IPS-20b (cell line): ENCODE measurements around the gene PRSS56.

Source experiments
- H3K27ac ChIP-seq: one replicate; pipeline ENCODE4 v1.5.1; 2013; ENCODE audit warnings: low read length
- H3K27me3 ChIP-seq: 2 replicates; pipeline ENCODE4 v1.6.1; 2013; ENCODE audit warnings: mild to moderate bottlenecking, low read length, inconsistent platforms; ENCODE audit not compliant: insufficient read depth
- H3K36me3 ChIP-seq: 2 replicates; pipeline ENCODE4 v1.6.1; 2013; ENCODE audit warnings: low read depth, mild to moderate bottlenecking, inconsistent platforms, low read length, moderate library complexity; ENCODE audit not compliant: insufficient read depth
- H3K4me1 ChIP-seq: 2 replicates; pipeline ENCODE4 v1.6.1; 2013; ENCODE audit warnings: mild to moderate bottlenecking, control low read depth, inconsistent platforms, low read length, moderate library complexity; ENCODE audit not compliant: insufficient read depth
- H3K4me3 ChIP-seq: 2 replicates; pipeline ENCODE4 v1.5.1; 2013; ENCODE audit warnings: mild to moderate bottlenecking, low read length, inconsistent platforms
- H3K9ac ChIP-seq: 2 replicates; pipeline ENCODE4 v1.6.1; 2013; ENCODE audit warnings: low read depth, mild to moderate bottlenecking, inconsistent platforms, low read length, moderate library complexity
- H3K9me3 ChIP-seq: 2 replicates; pipeline ENCODE4 v1.6.1; 2013; ENCODE audit warnings: mild to moderate bottlenecking, low read depth, low read length, inconsistent platforms; ENCODE audit not compliant: insufficient read depth

PRSS56 gene

DNA sequence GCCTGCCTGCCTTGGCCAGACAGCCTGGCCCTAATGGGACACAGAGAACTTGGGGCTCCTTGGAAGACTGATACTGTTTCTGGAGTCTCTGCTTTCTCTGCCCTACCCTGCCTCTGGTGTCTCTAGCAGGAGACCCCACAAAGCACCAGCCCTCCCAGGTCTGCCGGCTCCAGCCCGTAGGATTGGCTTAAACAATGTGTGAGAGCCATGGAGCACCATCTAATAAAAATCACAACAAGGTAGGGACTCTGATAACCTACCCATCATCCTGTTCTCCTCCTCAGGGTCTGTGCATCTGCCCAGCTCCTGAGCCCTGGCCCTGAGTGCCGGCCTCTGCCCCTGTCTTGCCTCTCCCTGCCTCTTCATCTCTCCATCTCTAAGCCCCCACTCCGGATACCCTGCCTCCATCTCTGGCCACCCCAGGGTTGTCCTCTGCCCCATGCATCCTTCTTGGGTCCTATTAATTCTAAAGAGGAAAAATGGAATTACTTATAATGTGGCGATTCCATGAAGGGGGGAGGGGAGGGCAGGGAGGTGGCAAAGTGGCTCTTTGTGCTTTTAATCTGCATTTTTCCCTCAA lies 31.4 kb upstream of the PRSS56 start:
- Histone ChIP-seq H3K4me3 (no peak overlapping the region), H3K4me1 (peaks cover 7% of the 10 kb centered on the region; the same call in 1 of the 2 replicates), H3K9ac (no peak overlapping the region), H3K27ac (no peak overlapping the region), H3K36me3 (no peaks in the 10 kb centered on the region), H3K27me3 (peaks cover 65% of the 10 kb centered on the region), H3K9me3 (no peaks in the 10 kb centered on the region)

DNA sequence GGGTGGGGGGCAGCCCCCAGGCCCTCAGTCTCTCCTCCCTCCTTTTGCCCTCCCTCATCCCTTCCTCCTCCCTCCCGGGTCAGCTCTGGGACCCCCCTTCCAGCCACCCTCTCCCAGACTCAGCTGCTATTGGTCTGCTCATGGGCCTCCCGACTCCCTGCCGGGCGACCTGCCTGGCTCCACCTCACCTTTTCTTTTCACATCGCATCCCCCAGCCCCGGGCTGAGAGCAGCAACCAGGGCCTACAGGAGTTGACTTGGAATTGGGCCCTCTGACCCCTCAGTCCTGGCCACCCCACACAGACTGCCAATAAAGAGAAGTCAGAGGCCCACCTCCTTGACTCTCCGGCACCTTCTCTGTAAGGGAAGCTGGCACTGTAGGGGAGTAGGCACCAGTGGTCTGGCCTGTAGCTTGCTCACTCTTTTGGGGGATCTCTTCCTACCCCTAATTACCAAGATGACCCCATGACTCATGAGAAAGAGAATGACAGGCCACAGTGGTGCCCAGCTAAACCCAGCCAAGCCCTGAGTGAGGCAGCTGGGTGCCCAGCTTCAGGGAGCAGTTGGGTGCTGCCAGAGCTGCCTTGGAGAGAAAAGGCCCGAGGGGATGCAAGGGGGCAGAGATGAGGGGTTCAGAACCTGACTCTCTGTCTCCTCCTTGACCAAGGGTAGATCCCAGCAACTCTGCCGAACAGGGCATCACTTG lies 30.5 kb upstream of the PRSS56 start:
- H3K9me3 ChIP-seq, result no peaks in the 10 kb centered on the region
- H3K27ac ChIP-seq, result no peak overlapping the region
- H3K9ac ChIP-seq, result no peak overlapping the region
- H3K4me1 ChIP-seq, result peaks cover 7% of the 10 kb centered on the region; the same call in 1 of the 2 replicates
- peaks cover 56% of the 10 kb centered on the region for H3K27me3 ChIP-seq
- H3K4me3 ChIP-seq, result no peak overlapping the region
- H3K36me3 ChIP-seq, result no peaks in the 10 kb centered on the region

- H3K27me3 ChIP-seq, result peaks cover 48% of the 10 kb centered on the region
Measured at GRCh38 chr2:232490221-232491138, 29.7 kb upstream of the PRSS56 start.

GRCh38 chr2:232491139-232491780 lies 28.9 kb upstream of the PRSS56 start:
- H3K4me3 ChIP-seq, result no peak overlapping the region
- no peak overlapping the region for H3K9ac ChIP-seq
- peaks cover 7% of the 10 kb centered on the region; the same call in 1 of the 2 replicates for H3K4me1 ChIP-seq
- H3K27me3 ChIP-seq, result peaks cover 40% of the 10 kb centered on the region
- H3K36me3 ChIP-seq, result no peaks in the 10 kb centered on the region
- no peaks in the 10 kb centered on the region for H3K9me3 ChIP-seq
- no peak overlapping the region for H3K27ac ChIP-seq

More at GRCh38 chr2:232490221-232491138, 29.7 kb upstream of the PRSS56 start:
- H3K4me1 ChIP-seq, result peaks cover 7% of the 10 kb centered on the region; the same call in 1 of the 2 replicates
- H3K27ac ChIP-seq, result no peak overlapping the region
- no peak overlapping the region for H3K4me3 ChIP-seq
- H3K9me3 ChIP-seq, result no peaks in the 10 kb centered on the region
- no peaks in the 10 kb centered on the region for H3K36me3 ChIP-seq
- no peak overlapping the region for H3K9ac ChIP-seq

DNA sequence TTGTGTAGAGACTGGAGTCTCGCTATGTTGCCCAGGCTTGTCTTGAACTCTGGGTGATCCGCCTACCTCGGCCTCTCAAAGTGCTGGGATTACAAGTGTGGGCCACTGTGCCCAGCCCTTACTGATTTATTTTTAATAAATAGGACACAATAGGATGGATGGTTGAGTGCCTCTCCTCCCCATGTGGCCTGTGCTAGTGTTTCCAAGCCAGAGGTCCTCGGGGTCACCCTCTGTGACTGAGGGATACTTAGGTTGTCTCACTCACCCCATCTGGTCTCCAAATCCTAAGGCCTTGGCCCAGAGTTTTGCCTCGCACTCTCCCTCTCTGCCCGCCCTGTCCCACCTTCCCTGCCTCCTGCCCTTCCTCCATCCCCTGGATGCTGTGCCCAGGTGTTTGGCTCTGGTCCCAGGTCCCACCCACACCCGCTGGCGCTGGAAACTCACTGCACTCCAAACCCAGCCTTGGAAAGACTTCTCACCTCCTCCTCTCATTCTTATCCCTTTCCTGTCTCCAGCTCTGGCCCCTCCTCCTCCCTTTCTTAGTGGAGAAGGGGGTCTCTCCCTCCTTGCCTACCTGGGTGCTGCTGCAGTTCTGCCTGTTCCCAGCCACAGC lies 27.8 kb upstream of the PRSS56 start:
- no peak overlapping the region for H3K4me3 ChIP-seq
- H3K4me1 ChIP-seq, result peaks cover 7% of the 10 kb centered on the region; the same call in 1 of the 2 replicates
- peaks cover 29% of the 10 kb centered on the region for H3K27me3 ChIP-seq
- H3K27ac ChIP-seq, result no peak overlapping the region
- H3K36me3 ChIP-seq, result no peaks in the 10 kb centered on the region
- H3K9me3 ChIP-seq, result no peaks in the 10 kb centered on the region
- no peak overlapping the region for H3K9ac ChIP-seq

GRCh38 chr2:232492963-232493700 lies 27.1 kb upstream of the PRSS56 start:
- no peak overlapping the region for H3K27ac ChIP-seq
- H3K36me3 ChIP-seq, result no peaks in the 10 kb centered on the region
- no peak overlapping the region for H3K9ac ChIP-seq
- peaks cover 7% of the 10 kb centered on the region; the same call in 1 of the 2 replicates for H3K4me1 ChIP-seq
- no peak overlapping the region for H3K4me3 ChIP-seq
- H3K9me3 ChIP-seq, result no peaks in the 10 kb centered on the region
- peaks cover 24% of the 10 kb centered on the region for H3K27me3 ChIP-seq

DNA sequence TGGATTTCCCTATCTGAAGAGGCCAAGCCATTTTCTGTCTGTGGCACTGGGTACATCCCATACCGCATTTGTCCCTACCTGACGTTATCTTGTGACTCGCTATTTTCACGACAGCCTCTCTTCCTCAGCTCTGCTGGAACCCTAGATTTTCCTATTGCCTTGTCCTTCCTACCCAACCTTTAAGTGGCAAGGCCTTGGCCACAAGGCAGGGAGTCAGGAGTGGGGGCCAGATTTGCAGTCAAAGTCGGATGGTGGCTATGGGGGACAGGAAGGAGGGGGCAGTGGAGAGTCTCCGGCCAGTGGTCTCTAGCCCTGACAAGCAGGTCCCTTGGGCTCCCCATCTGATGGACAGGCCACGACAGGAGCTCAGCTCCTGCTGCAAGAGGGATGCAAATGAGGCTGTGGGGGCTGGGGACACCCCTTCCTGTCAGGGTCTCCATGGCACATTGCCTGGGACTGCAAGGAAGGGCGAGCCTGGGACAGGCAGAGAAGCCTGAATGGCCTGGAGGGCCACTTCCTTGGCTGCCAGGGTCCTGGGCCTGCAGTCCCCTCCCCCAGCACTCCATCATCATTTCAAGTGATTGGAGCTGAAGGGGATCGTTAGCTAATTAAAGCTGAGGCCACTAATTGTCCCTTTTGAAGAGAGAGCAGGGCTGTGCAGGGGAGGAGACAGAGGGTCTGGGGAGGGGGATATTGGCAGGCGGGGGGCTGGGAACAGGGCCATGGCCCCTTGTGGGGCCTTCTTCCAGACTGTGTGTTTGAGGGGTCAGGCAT lies 26.3 kb upstream of the PRSS56 start:
- Histone ChIP-seq H3K27ac (no peak overlapping the region), H3K36me3 (no peaks in the 10 kb centered on the region), H3K4me3 (no peak overlapping the region), H3K9ac (no peak overlapping the region), H3K9me3 (no peaks in the 10 kb centered on the region), H3K27me3 (peaks cover 16% of the 10 kb centered on the region), H3K4me1 (peaks cover 4% of the 10 kb centered on the region; the same call in 1 of the 2 replicates)

GRCh38 chr2:232494542-232494941 lies 25.6 kb upstream of the PRSS56 start:
- Histone ChIP-seq H3K4me1 (peaks cover 4% of the 10 kb centered on the region; the same call in 1 of the 2 replicates), H3K27me3 (peaks cover 16% of the 10 kb centered on the region), H3K9me3 (no peaks in the 10 kb centered on the region), H3K27ac (no peak overlapping the region), H3K4me3 (no peak overlapping the region), H3K9ac (no peak overlapping the region), H3K36me3 (no peaks in the 10 kb centered on the region)

DNA sequence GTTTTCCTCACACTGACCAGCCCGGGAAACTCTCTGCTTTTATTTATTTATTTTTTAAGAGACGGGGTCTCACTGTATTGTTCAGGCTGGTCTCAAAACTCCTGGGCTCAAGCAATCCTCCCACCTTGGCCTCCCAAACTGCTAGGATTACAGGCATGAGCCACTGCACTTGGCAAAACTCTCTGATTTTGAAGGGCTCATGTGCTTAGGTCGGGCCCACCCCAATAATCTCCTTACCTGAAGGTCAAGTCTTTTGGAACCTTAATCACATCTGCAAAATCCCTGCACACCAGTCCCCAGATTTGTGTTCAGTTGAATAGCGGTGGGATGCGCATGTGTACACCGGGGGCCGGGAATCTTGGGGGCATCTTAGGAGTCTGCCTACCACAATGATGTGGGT lies 24.9 kb upstream of the PRSS56 start:
- H3K27ac ChIP-seq, result no peak overlapping the region
- no peaks in the 10 kb centered on the region for H3K36me3 ChIP-seq
- H3K27me3 ChIP-seq, result peaks cover 12% of the 10 kb centered on the region
- no peak overlapping the region for H3K4me3 ChIP-seq
- H3K4me1 ChIP-seq, result no peaks in the 10 kb centered on the region
- no peak overlapping the region for H3K9ac ChIP-seq
- H3K9me3 ChIP-seq, result no peaks in the 10 kb centered on the region
